Measurements from ENCODE around the gene PODXL2. TPM values are rescaled to one million over a fixed set of nuclear protein-coding genes. Genes with fewer than 3 reads are reported as not detected.

PODXL2 gene
- polyA plus RNA-seq, 1 experiment = 3.4 TPM

GRCh38 chr3:127687228-127687737, 58.3 kb downstream of the PODXL2 start:
- TF ChIP-seq CTCF (IDR thresholded peaks at IDR 0.05; ENCODE audit: insufficient read depth, low read depth, low read length) = no peak

GRCh38 chr3:127688022-127688415, 59.0 kb downstream of the PODXL2 start:
- Histone ChIP-seq H3K4me3 (ENCODE audit: low read depth, low read length) (no peak overlapping the region), H3K36me3 (ENCODE audit: control insufficient read depth, insufficient read depth, low read length) (peaks cover 8% of the 10 kb centered on the region), H3K27me3 (ENCODE audit: control insufficient read depth, insufficient read depth, low read length) (no peaks in the 10 kb centered on the region)
- CTCF ChIA-PET = no interaction called here
- TF ChIP-seq CTCF (IDR thresholded peaks at IDR 0.05; ENCODE audit: insufficient read depth, low read depth, low read length) = no peak
- DNase-seq (ENCODE audit: low read depth) = no peak
- POLR2A ChIA-PET = no interaction called here

More at GRCh38 chr3:127687228-127687737, 58.3 kb downstream of the PODXL2 start:
- DNase-seq (ENCODE audit: low read depth) = no peak
- Histone ChIP-seq H3K27me3 (ENCODE audit: control insufficient read depth, insufficient read depth, low read length) (no peaks in the 10 kb centered on the region), H3K36me3 (ENCODE audit: control insufficient read depth, insufficient read depth, low read length) (peaks cover 3% of the 10 kb centered on the region), H3K4me3 (ENCODE audit: low read depth, low read length) (no peak overlapping the region)
- POLR2A ChIA-PET = no interaction called here
- CTCF ChIA-PET = no interaction called here

GRCh38 chr3:127688416-127689265, 59.7 kb downstream of the PODXL2 start:
- no peak for TF ChIP-seq CTCF (IDR thresholded peaks at IDR 0.05; ENCODE audit: insufficient read depth, low read depth, low read length)
- POLR2A ChIA-PET = no interaction called here
- Histone ChIP-seq H3K27me3 (ENCODE audit: control insufficient read depth, insufficient read depth, low read length) (no peaks in the 10 kb centered on the region), H3K36me3 (ENCODE audit: control insufficient read depth, insufficient read depth, low read length) (peaks cover 10% of the 10 kb centered on the region), H3K4me3 (ENCODE audit: low read depth, low read length) (no peak overlapping the region)
- CTCF ChIA-PET = interaction anchor here (1.4 to 3.2 kb wide), 2 partner anchors 10 to 37 kb away, joined by 4 to 13 read pairs; no protein-coding TSS in a partner anchor
- DNase-seq (ENCODE audit: low read depth) = no peak

GRCh38 chr3:127689266-127689860, 60.4 kb downstream of the PODXL2 start:
- ChIA-PET CTCF (interaction anchor here (0.7 to 3.4 kb wide), 7 partner anchors 10 to 282 kb away, joined by 3 to 23 read pairs (median 6); no protein-coding TSS in a partner anchor), POLR2A (no interaction called here)
- peaks cover 10% of the 10 kb centered on the region for H3K36me3 ChIP-seq (ENCODE audit: control insufficient read depth, insufficient read depth, low read length)
- H3K4me3 ChIP-seq (ENCODE audit: low read depth, low read length) = no peak overlapping the region
- H3K27me3 ChIP-seq (ENCODE audit: control insufficient read depth, insufficient read depth, low read length) = no peaks in the 10 kb centered on the region
- DNase-seq (ENCODE audit: low read depth) = no peak
- no peak for TF ChIP-seq CTCF (IDR thresholded peaks at IDR 0.05; ENCODE audit: insufficient read depth, low read depth, low read length)

GRCh38 chr3:127690106-127690505, 61.1 kb downstream of the PODXL2 start:
- H3K27me3 ChIP-seq (ENCODE audit: control insufficient read depth, insufficient read depth, low read length) = no peaks in the 10 kb centered on the region
- TF ChIP-seq CTCF (IDR thresholded peaks at IDR 0.05; ENCODE audit: insufficient read depth, low read depth, low read length) = no peak
- peak; percentile 43 for DNase-seq (ENCODE audit: low read depth)
- ChIA-PET POLR2A (no interaction called here), CTCF (interaction anchor here (0.7 to 3.4 kb wide), 10 partner anchors 11 to 281 kb away, joined by 3 to 23 read pairs (median 6); no protein-coding TSS in a partner anchor)
- peaks cover 14% of the 10 kb centered on the region for H3K36me3 ChIP-seq (ENCODE audit: control insufficient read depth, insufficient read depth, low read length)
- no peak overlapping the region for H3K4me3 ChIP-seq (ENCODE audit: low read depth, low read length)
